Thyroid gland (tissue), 4 donors: ENCODE results near the gene UNC5C.

Experiments used
- CTCF ChIP-seq, 6 experiments: fragments of 200-600 bp in 3 of 6; fragments of 450-650 bp in 3 of 6; sonication (generic) in 3 of 6; IDR thresholded peaks; one replicate each; pipeline ENCODE4 v1.5.1; 2016 to 2019; ENCODE audit warnings: antibody characterized with exemption in 6 of 6, mild to moderate bottlenecking in 2 of 6, inconsistent platforms in 1 of 6, moderate library complexity in 1 of 6
- POLR2A ChIP-seq, 2 donors: fragments of 450-650 bp; IDR thresholded peaks; one replicate each; pipeline ENCODE4 v1.6.1; 2017; ENCODE audit warnings: antibody characterized with exemption in 2 of 2, mild to moderate bottlenecking in 2 of 2, moderate library complexity in 1 of 2

GRCh38 chr4:95212692-95213091, 336.1 kb downstream of the UNC5C start:
- TF ChIP-seq CTCF (IDR thresholded peaks at IDR 0.05) (no peak), POLR2A (IDR thresholded peaks at IDR 0.05) (no peak)
